ENCODE measurements around the gene MMP10.
"Not testable (repeated sequence)": the region's sequence is repeated elsewhere in the genome, so short reads cannot be mapped to it uniquely, and the experiment has no call there.

DNA sequence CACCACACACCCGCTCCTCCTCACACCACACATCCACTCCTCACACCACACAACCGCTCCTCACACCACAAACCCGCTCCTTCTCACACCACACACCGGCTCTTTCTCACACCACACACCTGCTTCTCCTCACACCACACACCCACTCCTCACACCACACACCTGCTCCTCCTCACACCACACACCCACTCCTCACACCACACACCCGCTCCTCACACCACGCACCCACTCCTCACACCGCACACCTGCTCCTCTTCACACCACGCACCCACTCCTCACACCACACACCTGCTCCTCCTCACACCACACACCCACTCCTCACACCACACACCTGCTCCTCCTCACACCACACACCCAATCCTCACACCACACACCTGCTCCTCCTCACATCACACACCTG lies 49.5 kb downstream of the MMP10 start:
- TF ChIP-seq, protein P1, sequence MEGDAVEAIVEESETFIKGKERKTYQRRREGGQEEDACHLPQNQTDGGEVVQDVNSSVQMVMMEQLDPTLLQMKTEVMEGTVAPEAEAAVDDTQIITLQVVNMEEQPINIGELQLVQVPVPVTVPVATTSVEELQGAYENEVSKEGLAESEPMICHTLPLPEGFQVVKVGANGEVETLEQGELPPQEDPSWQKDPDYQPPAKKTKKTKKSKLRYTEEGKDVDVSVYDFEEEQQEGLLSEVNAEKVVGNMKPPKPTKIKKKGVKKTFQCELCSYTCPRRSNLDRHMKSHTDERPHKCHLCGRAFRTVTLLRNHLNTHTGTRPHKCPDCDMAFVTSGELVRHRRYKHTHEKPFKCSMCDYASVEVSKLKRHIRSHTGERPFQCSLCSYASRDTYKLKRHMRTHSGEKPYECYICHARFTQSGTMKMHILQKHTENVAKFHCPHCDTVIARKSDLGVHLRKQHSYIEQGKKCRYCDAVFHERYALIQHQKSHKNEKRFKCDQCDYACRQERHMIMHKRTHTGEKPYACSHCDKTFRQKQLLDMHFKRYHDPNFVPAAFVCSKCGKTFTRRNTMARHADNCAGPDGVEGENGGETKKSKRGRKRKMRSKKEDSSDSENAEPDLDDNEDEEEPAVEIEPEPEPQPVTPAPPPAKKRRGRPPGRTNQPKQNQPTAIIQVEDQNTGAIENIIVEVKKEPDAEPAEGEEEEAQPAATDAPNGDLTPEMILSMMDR (IDR thresholded peaks at IDR 0.05; ENCODE audit: extremely low read depth in 1 of 2, insufficient read depth in 1 of 2, low read depth in 1 of 2, low read length in 2 of 2) = not testable (repeated sequence)
- TF ChIP-seq, protein P2, sequence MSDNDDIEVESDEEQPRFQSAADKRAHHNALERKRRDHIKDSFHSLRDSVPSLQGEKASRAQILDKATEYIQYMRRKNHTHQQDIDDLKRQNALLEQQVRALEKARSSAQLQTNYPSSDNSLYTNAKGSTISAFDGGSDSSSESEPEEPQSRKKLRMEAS (IDR thresholded peaks at IDR 0.05; ENCODE audit: insufficient read depth, insufficient read length) = not testable (repeated sequence)

Data from endothelial cell of umbilical vein (primary cell).